Measurements from ENCODE around the gene SYNE1.
A peak's percentile ranks its signal among the peaks of the same experiment; 100 is the strongest.

- TF ChIP-seq, protein P1, sequence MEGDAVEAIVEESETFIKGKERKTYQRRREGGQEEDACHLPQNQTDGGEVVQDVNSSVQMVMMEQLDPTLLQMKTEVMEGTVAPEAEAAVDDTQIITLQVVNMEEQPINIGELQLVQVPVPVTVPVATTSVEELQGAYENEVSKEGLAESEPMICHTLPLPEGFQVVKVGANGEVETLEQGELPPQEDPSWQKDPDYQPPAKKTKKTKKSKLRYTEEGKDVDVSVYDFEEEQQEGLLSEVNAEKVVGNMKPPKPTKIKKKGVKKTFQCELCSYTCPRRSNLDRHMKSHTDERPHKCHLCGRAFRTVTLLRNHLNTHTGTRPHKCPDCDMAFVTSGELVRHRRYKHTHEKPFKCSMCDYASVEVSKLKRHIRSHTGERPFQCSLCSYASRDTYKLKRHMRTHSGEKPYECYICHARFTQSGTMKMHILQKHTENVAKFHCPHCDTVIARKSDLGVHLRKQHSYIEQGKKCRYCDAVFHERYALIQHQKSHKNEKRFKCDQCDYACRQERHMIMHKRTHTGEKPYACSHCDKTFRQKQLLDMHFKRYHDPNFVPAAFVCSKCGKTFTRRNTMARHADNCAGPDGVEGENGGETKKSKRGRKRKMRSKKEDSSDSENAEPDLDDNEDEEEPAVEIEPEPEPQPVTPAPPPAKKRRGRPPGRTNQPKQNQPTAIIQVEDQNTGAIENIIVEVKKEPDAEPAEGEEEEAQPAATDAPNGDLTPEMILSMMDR (IDR thresholded peaks at IDR 0.05) = peak; percentile 69
- TF ChIP-seq ZSCAN18 (CRISPR knock-in tag; IDR thresholded peaks at IDR 0.05) (no peak), ZNF532 (CRISPR knock-in tag; IDR thresholded peaks at IDR 0.05; ENCODE audit: borderline replicate concordance) (no peak), ZNF671 (CRISPR knock-in tag; IDR thresholded peaks at IDR 0.05) (no peak)
These were observed 84.4 kb downstream of the SYNE1 start for GRCh38 chr6:152552616-152553209.

Data from WTC11 (cell line).